GM23338 (cell line): Measurements from ENCODE around the gene P2RY8. TPM values are rescaled to one million over a fixed set of nuclear protein-coding genes. Genes with fewer than 3 reads are reported as not detected.
"Not testable (repeated sequence)": the region's sequence is repeated elsewhere in the genome, so short reads cannot be mapped to it uniquely, and the experiment has no call there.

Experiments used
- ATAC-seq: fragments of 200-7000 bp; cut with Tn5 transposase; 3 replicates; pipeline ENCODE4 v1.9.1; 2020
- DNase-seq: peaks from one replicate; pipeline ENCODE4 v3.0.0-alpha.2; 2015; ENCODE audit warnings: low spot score
- H2AFZ ChIP-seq: fragments of 200-600 bp; sonication (generic); 2 replicates; pipeline ENCODE4 v1.8.0; 2016; ENCODE audit warnings: antibody characterized with exemption, mild to moderate bottlenecking, moderate library complexity
- H3F3A ChIP-seq: fragments of 200-600 bp; sonication (generic); replicated peaks from 2 replicates; pipeline ENCODE4 v1.8.0; 2017; ENCODE audit warnings: antibody characterized with exemption, mixed run types, low read depth
- H3K27ac ChIP-seq: fragments of 200-600 bp; sonication (generic); 2 replicates; pipeline ENCODE4 v1.6.1; 2016; ENCODE audit warnings: low read depth
- H3K27me3 ChIP-seq: fragments of 200-600 bp; sonication (generic); 2 replicates; pipeline ENCODE4 v1.8.0; 2016; ENCODE audit warnings: mild to moderate bottlenecking, mixed run types, moderate library complexity; ENCODE audit not compliant: insufficient read depth
- H3K36me3 ChIP-seq: fragments of 200-600 bp; sonication (generic); 2 replicates; pipeline ENCODE4 v1.8.0; 2016; ENCODE audit warnings: mild to moderate bottlenecking; ENCODE audit not compliant: insufficient read depth
- H3K4me1 ChIP-seq: fragments of 200-600 bp; sonication (generic); 2 replicates; pipeline ENCODE4 v1.8.0; 2016; ENCODE audit warnings: mild to moderate bottlenecking, moderate library complexity; ENCODE audit not compliant: insufficient read depth
- H3K4me2 ChIP-seq: fragments of 200-600 bp; sonication (generic); 2 replicates; pipeline ENCODE4 v1.7.1; 2017; ENCODE audit warnings: mixed run types
- H3K4me3 ChIP-seq: fragments of 200-600 bp; sonication (generic); 2 replicates; pipeline ENCODE4 v1.6.1; 2016; ENCODE audit warnings: mixed run types
- H3K79me2 ChIP-seq: fragments of 200-600 bp; sonication (generic); replicated peaks from 2 replicates; pipeline ENCODE4 v1.8.0; 2017; ENCODE audit warnings: mild to moderate bottlenecking; ENCODE audit not compliant: insufficient read depth
- H3K9me2 ChIP-seq: fragments of 200-600 bp; sonication (generic); 2 replicates; pipeline ENCODE4 v1.8.0; 2017; ENCODE audit not compliant: insufficient read depth
- H4K20me1 ChIP-seq: fragments of 200-600 bp; sonication (generic); replicated peaks from 2 replicates; pipeline ENCODE4 v1.8.0; 2017; ENCODE audit warnings: mild to moderate bottlenecking; ENCODE audit not compliant: insufficient read depth
- H3K27ac Mint-ChIP-seq: 2 replicates; pipeline ENCODE4 v1.8.0; 2020; ENCODE audit warnings: inconsistent platforms, mild to moderate bottlenecking, moderate library complexity, mixed read lengths
- H3K27me3 Mint-ChIP-seq: 3 replicates; pipeline ENCODE4 v1.8.0; 2022; ENCODE audit warnings: low read depth, mild to moderate bottlenecking, moderate library complexity, mixed read lengths, inconsistent platforms; ENCODE audit not compliant: insufficient read depth, poor library complexity
- H3K36me3 Mint-ChIP-seq: 3 replicates; pipeline ENCODE4 v1.8.0; 2021; ENCODE audit warnings: low read depth, mild to moderate bottlenecking, inconsistent platforms, moderate library complexity, mixed read lengths
- H3K4me1 Mint-ChIP-seq: 3 replicates; pipeline ENCODE4 v1.8.0; 2020; ENCODE audit warnings: mild to moderate bottlenecking, inconsistent platforms, mixed read lengths
- H3K4me3 Mint-ChIP-seq: 3 replicates; pipeline ENCODE4 v1.8.0; 2021; ENCODE audit warnings: moderate library complexity, mild to moderate bottlenecking, inconsistent platforms, mixed read lengths
- H3K9me3 Mint-ChIP-seq: 3 replicates; pipeline ENCODE4 v1.8.0; 2020; ENCODE audit warnings: moderate library complexity, mild to moderate bottlenecking, inconsistent platforms, mixed read lengths
- CREB1 ChIP-seq: fragments of 250-450 bp; sonication (Bioruptor Pico); IDR thresholded peaks from 2 replicates; pipeline ENCODE4 v1.5.0; 2020; ENCODE audit warnings: low read depth, mild to moderate bottlenecking, moderate library complexity
- CTCF ChIP-seq, 2 experiments: fragments of 200-600 bp in 1 of 2; sonication (generic) in 1 of 2; conservative IDR thresholded peaks; 2 replicates each; pipeline versions ENCODE4 v1.5.1 to v1.6.1; 2016 to 2017; ENCODE audit warnings: antibody characterized with exemption in 2 of 2, low read depth in 2 of 2, mild to moderate bottlenecking in 2 of 2, moderate library complexity in 1 of 2
- EZH2phosphoT487 ChIP-seq: fragments of 200-600 bp; sonication (generic); IDR thresholded peaks from one replicate; pipeline ENCODE4 v1.8.1; 2018; ENCODE audit warnings: antibody characterized with exemption; ENCODE audit not compliant: unreplicated experiment
- JUNB ChIP-seq: IDR thresholded peaks from one replicate; pipeline ENCODE4 v1.6.1; 2016; ENCODE audit warnings: antibody characterized with exemption; ENCODE audit not compliant: unreplicated experiment
- NANOG ChIP-seq: IDR thresholded peaks from 2 replicates; pipeline ENCODE4 v1.6.1; 2016; ENCODE audit warnings: antibody characterized with exemption, borderline replicate concordance
- POLR2AphosphoS5 ChIP-seq: IDR thresholded peaks from 2 replicates; pipeline ENCODE4 v1.6.1; 2016; ENCODE audit warnings: antibody characterized with exemption, low read depth
- STAT1 ChIP-seq: IDR thresholded peaks from one replicate; pipeline ENCODE4 v1.6.1; 2016; ENCODE audit warnings: antibody characterized with exemption; ENCODE audit not compliant: unreplicated experiment
- ZNF114 ChIP-seq: fragments of 250-450 bp; sonication (Bioruptor Pico); IDR thresholded peaks from 2 replicates; pipeline ENCODE4 v1.5.0; 2020; ENCODE audit warnings: mild to moderate bottlenecking, moderate library complexity
- polyA plus RNA-seq: library from polyadenylated mRNA; unstranded; fragments of >200 nt; fragmentation: Nextera tagmentation; extraction: Ambion mirVana; gene quantifications from 2 replicates; pipeline ENCODE4 v1.2.1, GENCODE V29; 2016
- total RNA-seq: library from RNA; depleted of rRNA; stranded (reverse); fragments of >200 nt; shearing (Covaris generic); gene quantifications from 2 replicates; pipeline ENCODE4 v1.2.3, GENCODE V29; 2014
- TF ChIP-seq, protein P1 (sequence below): IDR thresholded peaks from one replicate; pipeline ENCODE4 v1.6.1; 2018; ENCODE audit warnings: antibody characterized with exemption; ENCODE audit not compliant: unreplicated experiment
- TF ChIP-seq, protein P2 (sequence below): IDR thresholded peaks from 2 replicates; pipeline ENCODE4 v1.6.1; 2016; ENCODE audit warnings: antibody characterized with exemption

Gene P2RY8
- total and polyA plus RNA-seq, 2 experiments from 2014 or later = 0.24 TPM; not detected in 1

- Histone ChIP-seq H3F3A (no peaks in the 10 kb centered on the region), H3K4me1 (no peaks in the 10 kb centered on the region), H4K20me1 (no peaks in the 10 kb centered on the region), H3K36me3 (no peaks in the 10 kb centered on the region), H3K27me3 (no peaks in the 10 kb centered on the region), H2AFZ (no peak overlapping the region), H3K27ac (no peak overlapping the region), H3K4me3 (no peak overlapping the region), H3K79me2 (no peaks in the 10 kb centered on the region), H3K9me2 (no peaks in the 10 kb centered on the region), H3K4me2 (no peak overlapping the region)
- no peak for ATAC-seq
- no peak for TF ChIP-seq CREB1 (CRISPR knock-in tag)
- TF ChIP-seq POLR2AphosphoS5 = no peak
- TF ChIP-seq CTCF (conservative IDR thresholded peaks at IDR 0.05; ENCODE audit: low read depth in 2 of 2) = no peak
- peaks cover 12% of the 10 kb centered on the region for H3K36me3 Mint-ChIP-seq
- peaks cover 81% of the 10 kb centered on the region for H3K9me3 Mint-ChIP-seq
- no peak overlapping the region for H3K27ac Mint-ChIP-seq
- peaks cover 6% of the 10 kb centered on the region for H3K27me3 Mint-ChIP-seq
- H3K4me1 Mint-ChIP-seq = no peaks in the 10 kb centered on the region
- no peak for DNase-seq
- no peak overlapping the region for H3K4me3 Mint-ChIP-seq
These were observed 21.9 kb upstream of the P2RY8 start for GRCh38 chrX:1558761-1559468.

DNA sequence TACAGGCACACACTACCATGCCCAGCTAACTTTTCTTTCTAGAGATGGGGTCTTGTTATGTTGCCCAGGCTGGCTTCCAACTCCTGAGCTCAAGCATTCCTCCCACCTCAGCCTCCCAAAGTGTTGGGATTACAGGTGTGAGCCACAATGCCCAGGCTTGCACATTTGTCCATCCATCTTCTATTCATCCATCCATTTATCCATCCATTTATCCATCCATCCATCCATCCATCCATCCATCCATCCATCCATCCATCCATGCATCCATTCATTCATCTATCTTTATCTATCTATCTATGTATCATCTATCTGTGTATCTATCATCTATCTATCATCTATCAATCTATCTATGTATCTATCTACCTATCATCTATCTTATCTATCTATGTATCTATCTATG is 20.5 kb upstream of the P2RY8 start:
- H3F3A ChIP-seq = not testable (repeated sequence)

DNA sequence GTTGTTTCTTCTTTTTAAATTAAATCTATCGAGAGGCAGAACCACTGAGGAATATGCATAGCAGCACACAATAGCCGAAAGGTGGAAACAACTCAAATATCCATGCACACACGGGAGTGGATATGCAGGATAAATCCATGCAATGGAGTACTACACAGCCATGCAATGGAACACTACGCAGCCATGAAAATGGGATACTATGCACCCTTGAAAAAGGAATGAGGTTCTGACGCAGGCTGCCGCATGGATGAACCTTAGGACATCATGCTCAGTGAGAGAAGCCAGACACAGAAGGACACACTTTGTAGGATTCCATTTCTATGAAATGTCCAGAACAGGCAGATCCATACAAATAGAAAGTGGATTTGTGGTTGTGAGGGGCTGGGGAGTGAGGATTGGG is 18.4 kb upstream of the P2RY8 start:
- H3K4me3 Mint-ChIP-seq = no peak overlapping the region
- Histone ChIP-seq H3F3A (no peaks in the 10 kb centered on the region), H3K27ac (no peak overlapping the region), H2AFZ (no peak overlapping the region), H3K27me3 (no peaks in the 10 kb centered on the region), H3K36me3 (no peaks in the 10 kb centered on the region), H3K79me2 (no peaks in the 10 kb centered on the region), H3K4me3 (no peak overlapping the region), H4K20me1 (no peaks in the 10 kb centered on the region), H3K4me1 (no peaks in the 10 kb centered on the region), H3K4me2 (no peak overlapping the region), H3K9me2 (no peaks in the 10 kb centered on the region)
- H3K4me1 Mint-ChIP-seq = no peaks in the 10 kb centered on the region
- no peak overlapping the region for H3K27ac Mint-ChIP-seq
- H3K36me3 Mint-ChIP-seq = peaks cover 16% of the 10 kb centered on the region
- DNase-seq (no peak), ATAC-seq (no peak)
- H3K27me3 Mint-ChIP-seq = peaks cover 4% of the 10 kb centered on the region
- H3K9me3 Mint-ChIP-seq = peaks cover 80% of the 10 kb centered on the region
- TF ChIP-seq EZH2phosphoT487 (no peak), STAT1 (no peak), JUNB (no peak), CTCF (conservative IDR thresholded peaks at IDR 0.05; ENCODE audit: low read depth in 2 of 2) (no peak), POLR2AphosphoS5 (no peak), NANOG (no peak), CREB1 (CRISPR knock-in tag) (no peak), ZNF114 (CRISPR knock-in tag) (no peak)
- TF ChIP-seq, protein P1, sequence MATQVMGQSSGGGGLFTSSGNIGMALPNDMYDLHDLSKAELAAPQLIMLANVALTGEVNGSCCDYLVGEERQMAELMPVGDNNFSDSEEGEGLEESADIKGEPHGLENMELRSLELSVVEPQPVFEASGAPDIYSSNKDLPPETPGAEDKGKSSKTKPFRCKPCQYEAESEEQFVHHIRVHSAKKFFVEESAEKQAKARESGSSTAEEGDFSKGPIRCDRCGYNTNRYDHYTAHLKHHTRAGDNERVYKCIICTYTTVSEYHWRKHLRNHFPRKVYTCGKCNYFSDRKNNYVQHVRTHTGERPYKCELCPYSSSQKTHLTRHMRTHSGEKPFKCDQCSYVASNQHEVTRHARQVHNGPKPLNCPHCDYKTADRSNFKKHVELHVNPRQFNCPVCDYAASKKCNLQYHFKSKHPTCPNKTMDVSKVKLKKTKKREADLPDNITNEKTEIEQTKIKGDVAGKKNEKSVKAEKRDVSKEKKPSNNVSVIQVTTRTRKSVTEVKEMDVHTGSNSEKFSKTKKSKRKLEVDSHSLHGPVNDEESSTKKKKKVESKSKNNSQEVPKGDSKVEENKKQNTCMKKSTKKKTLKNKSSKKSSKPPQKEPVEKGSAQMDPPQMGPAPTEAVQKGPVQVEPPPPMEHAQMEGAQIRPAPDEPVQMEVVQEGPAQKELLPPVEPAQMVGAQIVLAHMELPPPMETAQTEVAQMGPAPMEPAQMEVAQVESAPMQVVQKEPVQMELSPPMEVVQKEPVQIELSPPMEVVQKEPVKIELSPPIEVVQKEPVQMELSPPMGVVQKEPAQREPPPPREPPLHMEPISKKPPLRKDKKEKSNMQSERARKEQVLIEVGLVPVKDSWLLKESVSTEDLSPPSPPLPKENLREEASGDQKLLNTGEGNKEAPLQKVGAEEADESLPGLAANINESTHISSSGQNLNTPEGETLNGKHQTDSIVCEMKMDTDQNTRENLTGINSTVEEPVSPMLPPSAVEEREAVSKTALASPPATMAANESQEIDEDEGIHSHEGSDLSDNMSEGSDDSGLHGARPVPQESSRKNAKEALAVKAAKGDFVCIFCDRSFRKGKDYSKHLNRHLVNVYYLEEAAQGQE = no peak
- TF ChIP-seq, protein P2, sequence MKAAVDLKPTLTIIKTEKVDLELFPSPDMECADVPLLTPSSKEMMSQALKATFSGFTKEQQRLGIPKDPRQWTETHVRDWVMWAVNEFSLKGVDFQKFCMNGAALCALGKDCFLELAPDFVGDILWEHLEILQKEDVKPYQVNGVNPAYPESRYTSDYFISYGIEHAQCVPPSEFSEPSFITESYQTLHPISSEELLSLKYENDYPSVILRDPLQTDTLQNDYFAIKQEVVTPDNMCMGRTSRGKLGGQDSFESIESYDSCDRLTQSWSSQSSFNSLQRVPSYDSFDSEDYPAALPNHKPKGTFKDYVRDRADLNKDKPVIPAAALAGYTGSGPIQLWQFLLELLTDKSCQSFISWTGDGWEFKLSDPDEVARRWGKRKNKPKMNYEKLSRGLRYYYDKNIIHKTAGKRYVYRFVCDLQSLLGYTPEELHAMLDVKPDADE = no peak

More for the DNA sequence above, 20.5 kb upstream of the P2RY8 start:
- not testable (repeated sequence) for DNase-seq, H2AFZ ChIP-seq, ATAC-seq, H3K79me2 ChIP-seq, H3K4me2 ChIP-seq, H3K27ac ChIP-seq, H3K27me3 Mint-ChIP-seq, H3K4me1 Mint-ChIP-seq, H3K4me3 ChIP-seq, H3K9me2 ChIP-seq, H3K4me3 Mint-ChIP-seq, H3K4me1 ChIP-seq, H4K20me1 ChIP-seq, H3K36me3 ChIP-seq, H3K27ac Mint-ChIP-seq, H3K27me3 ChIP-seq
- Mint-ChIP-seq H3K9me3 (peaks cover 79% of the 10 kb centered on the region), H3K36me3 (peaks cover 12% of the 10 kb centered on the region)
